ENCODE measurements around the gene CYP3A7. TPM values are rescaled to one million over a fixed set of nuclear protein-coding genes. Genes with fewer than 3 reads are reported as not detected.

CYP3A7 gene
- total and polyA plus RNA-seq, 2 of the 13 experiments (the other 11 are each of a cell fraction or from before 2014, with no cell fraction given): 5.8 to 6.4 TPM

DNA sequence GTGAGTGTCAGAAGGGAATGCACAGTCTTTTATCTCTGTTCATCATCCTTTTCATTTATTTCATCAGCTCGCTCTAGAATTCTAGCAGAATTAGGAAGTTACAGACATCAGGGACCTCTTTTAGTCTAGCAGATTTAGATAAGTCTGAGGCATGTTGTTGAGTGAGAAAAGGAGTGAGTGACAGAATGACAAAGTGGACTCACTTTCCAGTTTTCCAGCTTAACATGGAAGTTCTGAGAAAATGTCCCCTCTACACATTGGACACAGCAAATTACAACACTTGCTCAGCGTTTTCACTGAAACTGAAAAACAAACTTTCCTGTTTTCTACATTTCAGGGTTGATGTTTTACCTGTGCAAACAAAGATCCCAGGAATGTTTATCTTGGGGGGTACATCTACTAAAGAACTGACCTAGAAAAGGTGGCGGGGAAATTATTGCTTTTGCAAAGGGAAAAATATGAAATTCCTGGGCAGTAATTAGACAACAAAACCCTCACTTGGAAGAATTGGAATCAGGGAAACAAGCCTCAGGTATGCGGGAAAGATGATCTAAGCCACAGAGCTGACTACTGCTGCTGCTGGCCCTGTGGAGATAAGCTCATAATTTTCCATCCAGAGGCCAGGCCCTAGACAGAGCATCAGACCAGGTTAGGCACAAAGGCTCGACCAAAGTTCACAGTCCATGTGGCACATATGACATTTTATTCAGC, 40.6 kb downstream of the CYP3A7 start (continued):
- peak; percentile 52; the same call in 1 of the 2 replicates for TF ChIP-seq SMYD3 (CRISPR knock-in tag; IDR thresholded peaks at IDR 0.05)
- TF ChIP-seq, protein P1, sequence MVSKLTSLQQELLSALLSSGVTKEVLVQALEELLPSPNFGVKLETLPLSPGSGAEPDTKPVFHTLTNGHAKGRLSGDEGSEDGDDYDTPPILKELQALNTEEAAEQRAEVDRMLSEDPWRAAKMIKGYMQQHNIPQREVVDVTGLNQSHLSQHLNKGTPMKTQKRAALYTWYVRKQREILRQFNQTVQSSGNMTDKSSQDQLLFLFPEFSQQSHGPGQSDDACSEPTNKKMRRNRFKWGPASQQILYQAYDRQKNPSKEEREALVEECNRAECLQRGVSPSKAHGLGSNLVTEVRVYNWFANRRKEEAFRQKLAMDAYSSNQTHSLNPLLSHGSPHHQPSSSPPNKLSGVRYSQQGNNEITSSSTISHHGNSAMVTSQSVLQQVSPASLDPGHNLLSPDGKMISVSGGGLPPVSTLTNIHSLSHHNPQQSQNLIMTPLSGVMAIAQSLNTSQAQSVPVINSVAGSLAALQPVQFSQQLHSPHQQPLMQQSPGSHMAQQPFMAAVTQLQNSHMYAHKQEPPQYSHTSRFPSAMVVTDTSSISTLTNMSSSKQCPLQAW (CRISPR knock-in tag; IDR thresholded peaks at IDR 0.05): 0 out of 2 replicates have a peak, but pooled peaks have one; percentile 13
- TF ChIP-seq SRY (CRISPR knock-in tag; IDR thresholded peaks at IDR 0.05): no peak
- TF ChIP-seq GPN1 (CRISPR knock-in tag; IDR thresholded peaks at IDR 0.05; ENCODE audit: borderline replicate concordance): no peak
- no peak for TF ChIP-seq ZNF615 (CRISPR knock-in tag; IDR thresholded peaks at IDR 0.05; ENCODE audit: borderline replicate concordance)
- no peak for TF ChIP-seq ZBTB38 (CRISPR knock-in tag; IDR thresholded peaks at IDR 0.05)
- TF ChIP-seq, protein P2, sequence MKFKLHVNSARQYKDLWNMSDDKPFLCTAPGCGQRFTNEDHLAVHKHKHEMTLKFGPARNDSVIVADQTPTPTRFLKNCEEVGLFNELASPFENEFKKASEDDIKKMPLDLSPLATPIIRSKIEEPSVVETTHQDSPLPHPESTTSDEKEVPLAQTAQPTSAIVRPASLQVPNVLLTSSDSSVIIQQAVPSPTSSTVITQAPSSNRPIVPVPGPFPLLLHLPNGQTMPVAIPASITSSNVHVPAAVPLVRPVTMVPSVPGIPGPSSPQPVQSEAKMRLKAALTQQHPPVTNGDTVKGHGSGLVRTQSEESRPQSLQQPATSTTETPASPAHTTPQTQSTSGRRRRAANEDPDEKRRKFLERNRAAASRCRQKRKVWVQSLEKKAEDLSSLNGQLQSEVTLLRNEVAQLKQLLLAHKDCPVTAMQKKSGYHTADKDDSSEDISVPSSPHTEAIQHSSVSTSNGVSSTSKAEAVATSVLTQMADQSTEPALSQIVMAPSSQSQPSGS (CRISPR knock-in tag; IDR thresholded peaks at IDR 0.05): no peak
- TF ChIP-seq SOX5 (CRISPR knock-in tag; IDR thresholded peaks at IDR 0.05; ENCODE audit: borderline replicate concordance): peak; percentile 78; the same call in 1 of the 2 replicates
- TF ChIP-seq ZNF382 (CRISPR knock-in tag; IDR thresholded peaks at IDR 0.05; ENCODE audit: borderline replicate concordance): no peak
- TF ChIP-seq, protein P3, sequence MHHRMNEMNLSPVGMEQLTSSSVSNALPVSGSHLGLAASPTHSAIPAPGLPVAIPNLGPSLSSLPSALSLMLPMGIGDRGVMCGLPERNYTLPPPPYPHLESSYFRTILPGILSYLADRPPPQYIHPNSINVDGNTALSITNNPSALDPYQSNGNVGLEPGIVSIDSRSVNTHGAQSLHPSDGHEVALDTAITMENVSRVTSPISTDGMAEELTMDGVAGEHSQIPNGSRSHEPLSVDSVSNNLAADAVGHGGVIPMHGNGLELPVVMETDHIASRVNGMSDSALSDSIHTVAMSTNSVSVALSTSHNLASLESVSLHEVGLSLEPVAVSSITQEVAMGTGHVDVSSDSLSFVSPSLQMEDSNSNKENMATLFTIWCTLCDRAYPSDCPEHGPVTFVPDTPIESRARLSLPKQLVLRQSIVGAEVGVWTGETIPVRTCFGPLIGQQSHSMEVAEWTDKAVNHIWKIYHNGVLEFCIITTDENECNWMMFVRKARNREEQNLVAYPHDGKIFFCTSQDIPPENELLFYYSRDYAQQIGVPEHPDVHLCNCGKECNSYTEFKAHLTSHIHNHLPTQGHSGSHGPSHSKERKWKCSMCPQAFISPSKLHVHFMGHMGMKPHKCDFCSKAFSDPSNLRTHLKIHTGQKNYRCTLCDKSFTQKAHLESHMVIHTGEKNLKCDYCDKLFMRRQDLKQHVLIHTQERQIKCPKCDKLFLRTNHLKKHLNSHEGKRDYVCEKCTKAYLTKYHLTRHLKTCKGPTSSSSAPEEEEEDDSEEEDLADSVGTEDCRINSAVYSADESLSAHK (CRISPR knock-in tag; IDR thresholded peaks at IDR 0.05; ENCODE audit: borderline replicate concordance): no peak
- TF ChIP-seq, protein P4, sequence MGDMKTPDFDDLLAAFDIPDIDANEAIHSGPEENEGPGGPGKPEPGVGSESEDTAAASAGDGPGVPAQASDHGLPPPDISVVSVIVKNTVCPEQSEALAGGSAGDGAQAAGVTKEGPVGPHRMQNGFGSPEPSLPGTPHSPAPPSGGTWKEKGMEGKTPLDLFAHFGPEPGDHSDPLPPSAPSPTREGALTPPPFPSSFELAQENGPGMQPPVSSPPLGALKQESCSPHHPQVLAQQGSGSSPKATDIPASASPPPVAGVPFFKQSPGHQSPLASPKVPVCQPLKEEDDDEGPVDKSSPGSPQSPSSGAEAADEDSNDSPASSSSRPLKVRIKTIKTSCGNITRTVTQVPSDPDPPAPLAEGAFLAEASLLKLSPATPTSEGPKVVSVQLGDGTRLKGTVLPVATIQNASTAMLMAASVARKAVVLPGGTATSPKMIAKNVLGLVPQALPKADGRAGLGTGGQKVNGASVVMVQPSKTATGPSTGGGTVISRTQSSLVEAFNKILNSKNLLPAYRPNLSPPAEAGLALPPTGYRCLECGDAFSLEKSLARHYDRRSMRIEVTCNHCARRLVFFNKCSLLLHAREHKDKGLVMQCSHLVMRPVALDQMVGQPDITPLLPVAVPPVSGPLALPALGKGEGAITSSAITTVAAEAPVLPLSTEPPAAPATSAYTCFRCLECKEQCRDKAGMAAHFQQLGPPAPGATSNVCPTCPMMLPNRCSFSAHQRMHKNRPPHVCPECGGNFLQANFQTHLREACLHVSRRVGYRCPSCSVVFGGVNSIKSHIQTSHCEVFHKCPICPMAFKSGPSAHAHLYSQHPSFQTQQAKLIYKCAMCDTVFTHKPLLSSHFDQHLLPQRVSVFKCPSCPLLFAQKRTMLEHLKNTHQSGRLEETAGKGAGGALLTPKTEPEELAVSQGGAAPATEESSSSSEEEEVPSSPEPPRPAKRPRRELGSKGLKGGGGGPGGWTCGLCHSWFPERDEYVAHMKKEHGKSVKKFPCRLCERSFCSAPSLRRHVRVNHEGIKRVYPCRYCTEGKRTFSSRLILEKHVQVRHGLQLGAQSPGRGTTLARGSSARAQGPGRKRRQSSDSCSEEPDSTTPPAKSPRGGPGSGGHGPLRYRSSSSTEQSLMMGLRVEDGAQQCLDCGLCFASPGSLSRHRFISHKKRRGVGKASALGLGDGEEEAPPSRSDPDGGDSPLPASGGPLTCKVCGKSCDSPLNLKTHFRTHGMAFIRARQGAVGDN (CRISPR knock-in tag; IDR thresholded peaks at IDR 0.05): no peak
- TF ChIP-seq, protein P5, sequence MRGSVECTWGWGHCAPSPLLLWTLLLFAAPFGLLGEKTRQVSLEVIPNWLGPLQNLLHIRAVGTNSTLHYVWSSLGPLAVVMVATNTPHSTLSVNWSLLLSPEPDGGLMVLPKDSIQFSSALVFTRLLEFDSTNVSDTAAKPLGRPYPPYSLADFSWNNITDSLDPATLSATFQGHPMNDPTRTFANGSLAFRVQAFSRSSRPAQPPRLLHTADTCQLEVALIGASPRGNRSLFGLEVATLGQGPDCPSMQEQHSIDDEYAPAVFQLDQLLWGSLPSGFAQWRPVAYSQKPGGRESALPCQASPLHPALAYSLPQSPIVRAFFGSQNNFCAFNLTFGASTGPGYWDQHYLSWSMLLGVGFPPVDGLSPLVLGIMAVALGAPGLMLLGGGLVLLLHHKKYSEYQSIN (CRISPR knock-in tag; IDR thresholded peaks at IDR 0.05; ENCODE audit: borderline replicate concordance): no peak
- TF ChIP-seq STAT5B (CRISPR knock-in tag; IDR thresholded peaks at IDR 0.05): no peak
- no peak for TF ChIP-seq SIN3A (IDR thresholded peaks at IDR 0.05; ENCODE audit: borderline replicate concordance, low read depth, low read length)
- no peak for TF ChIP-seq KAT2B (IDR thresholded peaks at IDR 0.05; ENCODE audit: borderline replicate concordance, low read depth, low read length)
- TF ChIP-seq, protein P6, sequence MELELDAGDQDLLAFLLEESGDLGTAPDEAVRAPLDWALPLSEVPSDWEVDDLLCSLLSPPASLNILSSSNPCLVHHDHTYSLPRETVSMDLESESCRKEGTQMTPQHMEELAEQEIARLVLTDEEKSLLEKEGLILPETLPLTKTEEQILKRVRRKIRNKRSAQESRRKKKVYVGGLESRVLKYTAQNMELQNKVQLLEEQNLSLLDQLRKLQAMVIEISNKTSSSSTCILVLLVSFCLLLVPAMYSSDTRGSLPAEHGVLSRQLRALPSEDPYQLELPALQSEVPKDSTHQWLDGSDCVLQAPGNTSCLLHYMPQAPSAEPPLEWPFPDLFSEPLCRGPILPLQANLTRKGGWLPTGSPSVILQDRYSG (CRISPR knock-in tag; IDR thresholded peaks at IDR 0.05): no peak
